ENCODE measurements around the gene SYNE2.

GRCh38 chr14:63902375-63902976 lies 49.7 kb downstream of the SYNE2 start:
- TF ChIP-seq EZH2 (IDR thresholded peaks at IDR 0.05) (no peak), POLR2AphosphoS5 (IDR thresholded peaks at IDR 0.05; ENCODE audit: borderline replicate concordance, low read depth, low read length) (no peak), FOXP2 (optimal IDR thresholded peaks at IDR 0.05; ENCODE audit: control extremely low read depth, extremely low read length, insufficient read depth) (no peak)
